Activated CD8-positive, alpha-beta memory T cell treated with anti-CD3 and anti-CD28 coated beads for 4 hours (primary cell): ENCODE measurements around the gene INTS14.
"Not testable (repeated sequence)": the region's sequence is repeated elsewhere in the genome, so short reads cannot be mapped to it uniquely, and the experiment has no call there.

ENCODE experiments used
- DNase-seq, 2 donors: peaks; one replicate each; pipeline ENCODE4 v3.0.0-alpha.2; 2020; ENCODE audit warnings: low read depth in 2 of 2

The INTS14 gene

DNA sequence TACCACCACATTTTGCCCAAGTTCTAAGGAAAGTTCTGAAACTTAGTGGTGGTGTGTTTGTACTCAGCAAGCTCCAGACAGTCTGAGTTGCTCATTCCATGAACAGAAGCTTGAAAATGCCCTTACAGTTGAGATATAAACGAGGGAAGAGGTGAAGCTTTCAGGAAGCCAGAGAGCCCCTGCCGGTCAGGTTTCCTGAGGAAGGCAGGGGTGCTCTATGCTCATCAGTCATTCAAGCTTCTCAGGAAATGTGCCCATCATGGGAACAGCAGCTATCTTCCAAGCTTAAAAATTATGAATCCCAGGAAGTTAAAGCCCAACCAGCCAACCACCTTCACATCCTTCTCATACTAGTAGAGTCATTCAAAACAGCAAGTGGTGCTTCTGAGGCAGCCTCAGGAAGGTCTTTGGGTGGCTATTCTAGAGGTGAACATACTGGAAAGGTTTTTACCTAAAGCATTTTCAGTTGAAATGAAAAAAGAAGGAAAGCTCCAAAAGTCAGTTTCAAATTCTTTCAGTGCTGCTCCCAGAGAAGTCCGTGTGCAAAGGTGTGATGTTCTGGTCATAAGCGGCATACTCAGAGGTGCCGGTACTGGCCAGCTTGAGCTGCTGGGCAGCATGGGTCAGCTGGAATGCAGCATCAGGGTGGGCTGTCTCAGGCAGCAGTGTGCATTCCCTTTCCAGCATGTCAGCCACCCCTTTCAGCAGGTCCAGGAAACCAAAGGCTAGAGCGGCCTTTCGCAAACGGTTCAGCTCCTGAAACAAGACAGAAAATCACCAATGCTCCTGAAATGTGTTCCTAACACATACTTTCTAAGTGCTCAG lies 31.8 kb downstream of the INTS14 start:
- no peak for DNase-seq

DNA sequence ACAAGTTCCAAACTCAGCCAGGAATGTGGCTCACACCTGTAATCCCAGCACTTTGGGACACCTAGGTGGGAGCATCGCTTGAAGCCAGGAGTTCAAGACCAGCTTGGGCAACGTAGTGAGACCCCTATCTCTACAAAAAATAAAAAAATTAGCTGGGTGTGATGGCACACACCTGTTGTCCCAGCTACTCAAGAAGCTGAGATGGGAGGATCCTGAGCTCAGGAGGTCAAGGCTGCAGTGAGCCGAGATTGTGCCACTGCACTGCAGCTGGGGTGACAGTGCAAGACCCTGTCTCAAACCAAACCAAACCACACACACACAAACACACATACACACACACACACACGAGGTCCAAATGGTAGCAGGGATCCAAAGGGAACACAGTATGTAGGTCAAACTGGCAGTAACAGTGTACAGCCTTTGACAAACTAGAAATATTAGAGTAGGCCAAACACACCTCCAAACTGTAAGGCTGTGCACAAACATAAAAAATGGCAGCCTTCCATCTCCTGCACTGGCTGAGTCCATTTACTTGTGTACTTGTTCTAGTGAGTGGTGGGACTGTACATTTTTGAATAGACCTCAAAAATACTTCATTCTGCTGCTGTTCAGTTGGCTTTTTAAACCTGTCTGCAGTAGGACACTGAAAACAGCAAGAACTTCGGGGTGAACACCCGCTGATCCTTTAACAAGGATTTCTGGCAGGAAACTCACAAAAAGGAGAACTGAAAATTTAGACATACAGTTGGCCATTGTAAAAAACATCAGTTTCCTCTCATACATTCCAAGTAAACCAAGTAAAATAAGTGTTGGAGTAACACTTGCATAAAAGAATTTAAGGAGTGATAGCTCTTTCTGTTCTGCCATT lies 33.6 kb downstream of the INTS14 start:
- no peak for DNase-seq

DNA sequence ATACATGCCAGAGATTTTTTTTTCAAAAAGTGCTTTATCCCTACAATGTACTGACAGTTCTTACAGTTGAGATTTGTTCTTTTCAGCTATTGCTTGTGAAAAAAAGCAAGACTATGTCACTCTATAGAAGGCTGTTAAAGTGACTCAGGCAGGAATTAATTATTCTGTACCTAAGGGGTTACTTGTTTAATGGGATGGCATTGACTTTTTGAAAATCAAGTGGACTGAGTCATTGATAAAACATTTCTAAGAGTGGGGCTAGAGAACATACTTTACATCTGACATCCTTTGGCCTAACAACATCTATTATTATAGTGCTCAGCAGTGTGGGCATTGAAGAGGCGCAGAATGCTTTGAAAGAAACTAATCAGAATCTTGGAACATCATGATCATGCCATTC lies 34.3 kb downstream of the INTS14 start:
- no peak for DNase-seq

DNA sequence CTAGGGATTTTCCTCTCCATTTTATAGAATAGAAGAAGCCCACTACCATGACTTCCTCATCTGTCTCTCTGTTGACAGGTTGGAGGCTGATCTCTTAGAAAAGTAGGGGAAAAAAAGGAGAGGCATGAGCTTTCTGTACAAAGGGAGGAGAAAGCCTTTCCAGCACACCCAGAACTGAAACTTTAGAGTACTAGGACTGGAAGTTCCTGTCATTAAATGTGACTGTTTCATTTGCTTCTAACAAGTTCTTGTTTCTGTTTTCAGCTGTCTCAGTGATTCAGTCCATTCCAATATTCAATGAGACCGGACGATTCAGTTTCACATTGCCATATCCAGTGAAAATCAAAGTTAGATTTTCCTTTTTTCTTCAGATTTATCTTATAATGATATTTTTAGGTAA lies 39.0 kb downstream of the INTS14 start:
- no peak for DNase-seq

DNA sequence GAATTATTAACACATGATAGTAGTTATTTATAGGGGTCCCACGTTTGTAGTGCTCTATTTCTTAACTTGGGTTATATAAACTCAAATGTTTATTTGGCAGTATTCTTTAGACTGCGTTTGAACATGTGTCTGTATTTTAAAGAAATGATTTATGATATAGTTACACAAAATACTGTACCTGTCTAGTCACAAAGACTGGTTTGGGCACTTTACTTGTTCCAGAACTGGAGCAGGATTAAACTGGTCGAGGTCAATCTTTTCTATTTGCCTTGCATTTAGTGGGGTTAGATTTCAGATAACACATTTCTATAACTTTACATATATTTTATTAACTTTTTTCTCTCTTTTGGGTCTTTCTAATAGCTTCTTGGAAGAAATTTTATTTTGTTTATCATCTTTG lies 41.2 kb downstream of the INTS14 start:
- no peak for DNase-seq

DNA sequence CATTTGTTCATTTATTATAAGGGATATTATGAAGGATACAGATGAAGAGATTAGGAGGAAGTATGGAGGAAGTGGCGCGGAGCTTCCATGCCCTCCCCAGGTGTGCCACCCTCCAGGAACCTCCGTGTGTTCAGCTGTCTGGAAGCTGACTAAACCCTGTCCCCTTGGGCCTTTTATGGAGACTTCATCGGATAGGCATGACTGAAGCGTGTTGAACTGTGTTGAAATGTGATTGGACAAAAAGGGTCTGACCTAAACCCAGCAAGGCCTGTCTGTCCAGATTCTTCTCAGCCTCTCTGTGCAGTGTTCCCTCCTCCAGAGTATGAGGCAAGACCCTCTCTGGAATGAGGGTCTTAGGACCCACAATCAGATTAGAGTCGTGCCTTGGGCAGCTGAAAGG lies 49.0 kb downstream of the INTS14 start:
- no peak for DNase-seq

- no peak for DNase-seq
Measured at GRCh38 chr15:65559941-65560340, 51.0 kb downstream of the INTS14 start.

- no peak for DNase-seq
Measured at GRCh38 chr15:65558997-65559760, 51.8 kb downstream of the INTS14 start.

- DNase-seq, result no peak
Measured at GRCh38 chr15:65558336-65558735, 52.6 kb downstream of the INTS14 start.

- DNase-seq, result no peak
Measured at GRCh38 chr15:65556622-65557021, 54.3 kb downstream of the INTS14 start.

- DNase-seq, result no peak
Measured at GRCh38 chr15:65553691-65554090, 57.2 kb downstream of the INTS14 start.

- DNase-seq, result not testable (repeated sequence)
Measured at GRCh38 chr15:65552851-65553250, 58.1 kb downstream of the INTS14 start.

DNA sequence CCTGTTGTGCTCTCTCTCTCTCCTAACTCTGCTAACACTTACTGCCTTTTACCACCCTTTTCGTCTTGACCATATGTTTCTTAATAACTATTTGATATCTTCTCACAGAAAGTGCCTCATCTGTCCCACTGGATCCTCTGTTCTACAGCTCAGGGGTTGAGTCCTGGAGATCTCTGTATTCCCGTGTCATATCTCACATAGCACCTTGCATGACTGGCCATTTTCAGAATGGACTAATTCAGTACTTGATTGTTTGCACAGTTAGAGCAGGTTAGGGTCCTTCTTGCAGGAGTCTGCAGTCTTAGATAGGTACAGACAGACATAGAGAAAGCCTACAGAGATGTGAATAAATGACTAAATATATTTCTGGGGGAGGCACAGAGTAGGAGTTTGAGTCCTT lies 59.7 kb downstream of the INTS14 start:
- no peak for DNase-seq

GRCh38 chr15:65550681-65551098 lies 60.2 kb downstream of the INTS14 start:
- no peak for DNase-seq

DNA sequence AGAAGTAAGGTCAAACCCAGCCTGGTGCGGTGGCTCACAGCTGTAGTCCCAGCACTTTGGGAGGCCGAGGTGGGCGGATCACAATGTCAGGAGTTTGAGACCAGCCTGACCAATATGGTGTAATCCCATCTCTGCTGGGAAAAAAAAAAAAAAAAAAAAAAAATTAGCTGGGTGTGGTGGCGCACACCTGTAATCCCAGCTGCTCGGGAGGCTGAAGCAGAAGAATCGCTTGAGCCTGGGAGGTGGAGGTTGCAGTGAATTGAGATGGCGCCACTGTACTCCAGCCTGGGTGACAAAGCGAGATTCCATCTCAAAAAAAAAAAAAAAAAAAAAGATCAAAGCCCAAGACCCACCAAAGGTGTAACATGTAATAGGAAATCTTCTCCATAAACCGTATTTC lies 61.6 kb downstream of the INTS14 start:
- not testable (repeated sequence) for DNase-seq

DNA sequence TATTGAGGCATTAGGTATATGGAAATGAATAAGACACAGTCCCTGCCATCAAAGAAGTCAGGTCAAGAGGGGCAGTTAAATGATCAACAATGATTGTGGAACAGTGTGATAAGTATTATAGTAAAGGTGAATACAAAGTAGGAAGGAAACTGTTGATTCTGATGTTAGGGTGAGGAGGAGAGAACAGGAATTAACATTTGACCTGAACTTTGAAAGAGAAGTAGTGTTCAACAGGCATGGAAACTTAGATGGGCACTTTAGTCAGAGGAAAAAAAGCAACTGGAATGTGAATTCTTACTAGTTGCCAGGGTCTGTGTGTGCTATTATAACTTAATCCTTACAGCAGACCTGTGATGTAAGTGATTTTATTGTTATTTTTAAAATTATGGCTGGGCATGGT lies 63.1 kb downstream of the INTS14 start:
- DNase-seq, result no peak

DNA sequence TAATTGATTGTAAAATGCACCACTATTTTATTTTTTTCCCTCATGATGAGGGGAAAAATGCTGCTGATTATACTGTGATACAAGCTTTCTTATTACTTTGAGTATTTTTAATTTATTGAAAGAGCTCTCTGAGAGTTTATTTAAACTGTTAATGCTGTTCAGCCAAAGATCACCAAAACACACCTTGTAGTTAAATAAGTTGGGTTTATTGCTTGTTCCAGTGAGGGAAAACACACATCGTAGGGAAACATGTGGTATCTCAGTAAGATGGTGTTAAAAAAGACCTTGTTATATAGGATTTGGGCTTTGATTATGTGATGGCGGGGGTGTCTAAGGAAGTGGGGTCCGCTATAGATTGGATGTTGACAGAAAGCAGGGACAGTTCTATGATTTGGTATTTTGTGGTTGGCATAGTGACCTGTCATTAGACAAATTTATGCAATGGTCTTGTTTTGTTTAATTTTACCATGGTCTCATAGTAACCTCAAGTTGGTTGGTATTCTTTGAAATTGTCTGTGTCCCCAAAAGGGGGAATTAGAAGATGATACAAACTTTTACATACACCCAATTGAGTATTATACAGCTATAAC lies 69.6 kb downstream of the INTS14 start:
- no peak for DNase-seq

- DNase-seq, result no peak
Measured at GRCh38 chr15:65540314-65540713, 70.6 kb downstream of the INTS14 start.

DNA sequence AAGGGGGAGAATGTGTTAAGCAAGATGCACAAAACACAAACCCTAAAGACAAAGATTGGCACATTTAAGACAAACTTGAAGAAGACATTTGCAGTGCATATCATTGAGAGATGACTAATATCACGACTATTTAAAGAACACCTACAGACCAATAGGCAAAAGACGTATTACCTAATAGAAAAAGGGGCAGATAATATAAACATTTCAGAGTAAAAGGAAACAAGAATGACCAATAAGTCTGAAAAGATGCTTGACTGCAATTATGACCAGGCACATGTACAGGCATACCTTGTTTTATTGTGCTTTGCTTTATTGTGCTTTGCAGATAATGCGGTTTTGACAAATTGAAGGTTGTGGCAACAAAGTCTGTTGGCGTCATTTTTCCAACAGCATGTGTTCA lies 75.7 kb downstream of the INTS14 start:
- no peak for DNase-seq

- DNase-seq, result no peak
Measured at GRCh38 chr15:65533057-65533756, 77.7 kb downstream of the INTS14 start.

DNA sequence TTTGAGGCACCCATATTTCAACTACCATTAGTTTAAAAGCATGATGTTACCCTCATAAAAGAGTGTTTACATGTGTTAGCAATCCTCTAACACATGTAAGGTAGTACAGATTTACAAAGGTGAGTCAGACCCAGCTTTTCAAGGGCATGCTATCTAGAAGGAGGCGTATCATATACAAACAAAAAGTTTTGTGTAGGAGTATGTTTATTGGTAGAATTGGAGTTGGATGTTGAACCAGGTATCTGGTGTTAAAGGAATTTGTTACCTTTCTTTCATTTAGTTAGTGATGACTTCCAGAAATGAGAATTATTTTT lies 78.2 kb downstream of the INTS14 start:
- no peak for DNase-seq
